Left renal cortex interstitium (tissue), 4 donors: ENCODE measurements around the gene ZBP1. TPM values are rescaled to one million over a fixed set of nuclear protein-coding genes. Genes with fewer than 3 reads are reported as not detected.

ENCODE experiments used
- DNase-seq, 4 donors: peaks; one replicate each; pipeline ENCODE4 v3.0.0-alpha.2; 2013; ENCODE audit warnings: low read depth in 4 of 4, low spot score in 2 of 4, missing footprints in 1 of 4
- polyA plus RNA-seq, 4 donors: library from polyadenylated mRNA; unstranded; fragments of 120-200 nt; gene quantifications; one replicate each; pipeline ENCODE4 v1.2.1, GENCODE V29; 2013; ENCODE audit not compliant: insufficient read length in 4 of 4

ZBP1 gene
- polyA plus RNA-seq, 4 donors, result 0.05 to 0.22 TPM; not detected in 2

DNA sequence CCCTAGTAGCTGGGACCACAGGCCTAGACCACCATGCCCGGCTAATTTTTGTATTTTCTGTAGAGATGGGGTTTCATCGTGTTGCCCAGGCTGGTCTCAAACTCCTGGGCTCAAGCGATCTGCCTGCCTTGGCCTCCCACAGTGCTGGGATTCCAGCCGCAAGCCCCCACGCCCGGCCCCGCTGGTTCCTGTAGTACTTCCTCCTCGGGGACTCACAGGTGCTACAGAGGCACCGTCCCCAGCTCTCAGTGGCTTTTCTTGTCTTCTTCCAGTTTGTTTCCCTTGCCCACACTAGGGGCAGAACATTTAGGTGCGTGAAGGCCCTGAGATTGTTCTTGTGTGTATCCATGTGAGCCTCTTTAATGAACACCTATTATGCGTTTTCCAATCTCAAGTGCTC lies 773 bp upstream of the ZBP1 start:
- no peak for DNase-seq

DNA sequence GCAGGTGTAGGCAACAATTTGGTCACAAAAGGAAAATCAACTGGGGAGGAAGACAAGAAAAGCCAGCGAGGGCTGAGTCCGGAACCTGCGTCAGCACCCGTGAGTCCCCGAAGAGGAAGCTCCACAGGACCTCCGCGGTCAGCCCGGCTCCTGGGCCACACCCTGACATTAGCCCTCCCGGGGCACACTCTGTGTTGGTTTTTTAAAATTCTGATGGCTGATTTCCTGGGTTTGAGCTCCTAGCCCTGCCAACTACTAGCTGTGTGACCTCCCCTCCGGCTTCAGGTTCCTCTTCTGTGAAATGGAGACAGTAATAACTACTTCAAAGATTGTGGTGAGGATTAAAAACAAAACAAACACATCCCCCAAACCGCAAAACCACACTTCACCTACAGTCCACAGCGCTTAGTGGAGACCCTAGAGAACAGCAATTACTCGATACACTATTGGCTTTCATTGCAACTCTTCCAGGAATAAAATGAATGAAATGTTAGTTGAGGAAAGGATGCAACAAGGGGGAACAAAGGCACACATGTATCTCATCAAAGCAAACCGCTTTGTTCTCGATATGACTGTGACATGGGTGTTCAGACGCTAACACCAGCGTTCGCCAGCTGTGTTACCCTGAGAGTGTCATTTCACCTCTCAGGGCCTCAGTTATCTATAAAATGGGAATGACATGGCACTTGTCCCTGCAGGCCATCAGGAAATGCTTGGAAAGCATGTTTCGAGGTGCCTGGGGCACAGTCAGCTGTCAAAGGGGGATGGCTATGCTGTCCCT lies 985 bp downstream of the ZBP1 start:
- DNase-seq, result no peak

DNA sequence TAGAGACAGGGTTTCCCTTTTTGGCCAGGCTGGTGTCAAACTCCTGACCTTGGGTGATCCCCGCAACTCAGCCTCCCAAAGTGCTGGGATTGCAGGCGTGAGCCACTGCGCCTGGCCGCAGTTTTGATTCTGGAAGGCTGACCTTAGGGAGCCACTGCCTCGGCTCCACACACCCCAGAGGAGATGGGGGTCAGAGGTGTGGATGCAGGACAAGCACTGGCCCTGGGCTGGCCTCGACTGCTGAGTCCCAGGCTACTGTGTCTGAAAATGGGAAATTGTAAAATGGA lies 1.5 kb downstream of the ZBP1 start:
- no peak for DNase-seq

DNA sequence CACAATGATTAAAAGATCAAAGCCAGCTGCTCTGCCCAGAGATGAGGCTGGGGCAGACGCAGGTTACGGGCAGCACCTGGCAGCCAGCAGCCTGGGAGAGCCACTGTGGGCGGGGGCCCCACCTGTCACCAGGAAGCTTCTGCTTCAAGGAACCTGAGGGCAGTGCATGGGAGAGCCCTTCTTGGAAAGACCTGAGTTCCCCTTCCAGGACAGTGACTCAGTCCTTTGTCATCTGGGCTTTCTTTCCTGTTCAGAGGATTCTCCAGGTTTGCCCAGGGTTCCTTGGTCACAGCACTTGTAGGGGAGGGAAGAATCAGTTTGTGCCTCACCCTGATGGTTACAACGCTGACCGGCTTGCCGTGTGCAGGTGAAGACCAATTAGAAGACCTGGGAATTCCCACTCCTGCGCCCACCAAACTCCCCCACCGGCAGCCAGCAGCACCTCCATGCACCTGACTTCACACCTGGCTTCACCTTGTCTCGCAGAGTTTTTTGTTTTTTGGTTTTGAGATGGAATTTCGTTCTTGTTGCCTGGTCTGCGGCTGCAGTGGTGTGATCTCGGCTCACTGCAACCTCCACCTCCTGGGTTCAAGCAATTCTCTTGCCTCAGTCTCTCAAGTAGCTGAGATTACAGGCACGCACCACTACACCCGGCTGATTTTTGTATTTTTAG lies 2.0 kb downstream of the ZBP1 start:
- DNase-seq, result no peak

DNA sequence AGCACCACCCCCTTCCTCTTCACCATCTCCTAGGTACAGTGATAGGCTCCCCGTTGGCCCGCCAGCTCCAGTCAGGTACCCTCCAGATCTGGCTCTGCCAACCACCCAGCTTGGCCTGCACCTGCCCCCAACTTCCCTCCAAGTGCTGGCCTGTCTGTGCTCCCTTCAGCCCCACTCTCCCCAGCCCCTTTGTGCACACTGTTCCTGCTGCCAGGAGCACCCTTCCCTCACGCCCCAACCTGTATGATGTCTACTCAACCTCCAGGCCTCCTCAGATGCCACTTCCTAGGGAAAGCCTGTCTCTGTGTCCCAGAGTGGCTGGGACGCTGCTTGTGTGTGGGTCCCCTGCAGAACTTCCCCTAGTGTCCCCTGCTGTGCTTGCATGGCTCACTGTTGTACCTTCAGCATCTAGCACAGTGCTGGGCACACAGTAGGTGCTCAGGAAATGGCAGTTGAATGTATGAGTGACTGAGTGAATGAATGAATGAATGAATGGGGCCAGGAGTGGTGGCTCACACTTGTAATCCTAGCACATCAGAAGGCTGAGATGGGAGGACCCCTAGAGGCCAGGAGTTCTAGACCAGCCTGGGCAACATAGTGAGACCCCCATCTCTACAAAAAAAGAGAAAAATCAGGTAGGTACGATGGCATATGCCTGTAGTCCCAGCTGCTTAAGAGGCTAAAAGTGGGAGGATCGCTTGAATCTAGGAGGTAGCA lies 3.0 kb downstream of the ZBP1 start:
- no peak for DNase-seq

DNA sequence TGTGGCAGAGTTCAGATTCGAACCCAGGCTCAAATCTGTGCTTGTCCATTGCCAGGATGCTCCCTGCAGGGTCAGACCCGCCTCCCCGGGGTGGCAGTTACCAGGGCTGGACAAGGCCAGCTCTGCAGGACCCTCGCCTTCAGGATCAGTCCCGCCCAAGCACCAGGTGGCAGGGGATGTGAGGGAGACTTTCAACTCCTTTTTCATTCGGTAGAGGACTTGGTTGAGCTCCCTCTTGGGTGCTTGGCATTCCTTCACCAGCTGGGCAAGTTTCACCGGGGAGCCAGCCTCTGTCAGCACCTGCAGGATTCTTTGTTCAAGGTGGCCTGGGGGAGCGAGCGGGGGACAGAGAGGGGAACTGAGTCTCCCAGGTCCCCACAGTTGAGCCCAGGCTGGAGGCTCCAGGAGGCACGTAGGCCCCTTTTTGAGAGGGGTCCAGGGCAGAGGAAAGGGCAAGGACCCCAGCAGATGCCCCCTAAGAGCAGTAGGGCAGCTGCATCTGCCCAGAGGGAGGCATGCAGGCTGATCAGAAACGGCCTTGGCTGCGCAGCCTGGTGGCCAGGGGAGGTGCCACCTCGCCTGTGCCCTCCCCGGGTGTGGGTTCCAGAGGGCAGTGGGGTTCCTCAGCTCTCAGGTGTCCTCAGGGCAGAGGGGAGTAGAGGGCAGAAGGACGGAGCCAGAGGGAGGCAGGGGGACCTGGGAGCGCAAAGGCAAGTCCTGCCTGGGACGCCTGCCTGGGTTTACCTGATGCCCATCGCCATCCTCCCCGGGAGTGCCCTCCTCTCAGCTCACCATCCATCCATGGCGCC lies 3.9 kb downstream of the ZBP1 start:
- DNase-seq, result no peak

DNA sequence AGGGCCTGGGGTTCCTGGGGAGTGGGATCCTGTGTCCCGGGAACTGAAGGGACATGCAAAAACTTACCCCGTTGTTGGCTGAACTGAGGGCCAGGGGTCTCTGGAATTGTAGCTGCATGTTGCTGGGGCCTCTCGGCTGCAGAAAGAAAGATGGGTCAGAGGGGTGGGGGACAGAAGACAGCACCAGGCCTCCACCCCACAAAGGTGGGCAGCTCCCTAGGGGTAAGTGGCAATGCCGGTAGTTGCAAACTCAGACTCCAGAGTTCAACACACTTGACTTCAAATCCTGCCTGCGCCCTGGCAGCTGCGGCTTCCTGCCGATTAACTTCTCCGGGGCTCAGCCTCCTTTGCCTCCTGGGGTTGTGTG lies 4.8 kb downstream of the ZBP1 start:
- DNase-seq, result no peak

DNA sequence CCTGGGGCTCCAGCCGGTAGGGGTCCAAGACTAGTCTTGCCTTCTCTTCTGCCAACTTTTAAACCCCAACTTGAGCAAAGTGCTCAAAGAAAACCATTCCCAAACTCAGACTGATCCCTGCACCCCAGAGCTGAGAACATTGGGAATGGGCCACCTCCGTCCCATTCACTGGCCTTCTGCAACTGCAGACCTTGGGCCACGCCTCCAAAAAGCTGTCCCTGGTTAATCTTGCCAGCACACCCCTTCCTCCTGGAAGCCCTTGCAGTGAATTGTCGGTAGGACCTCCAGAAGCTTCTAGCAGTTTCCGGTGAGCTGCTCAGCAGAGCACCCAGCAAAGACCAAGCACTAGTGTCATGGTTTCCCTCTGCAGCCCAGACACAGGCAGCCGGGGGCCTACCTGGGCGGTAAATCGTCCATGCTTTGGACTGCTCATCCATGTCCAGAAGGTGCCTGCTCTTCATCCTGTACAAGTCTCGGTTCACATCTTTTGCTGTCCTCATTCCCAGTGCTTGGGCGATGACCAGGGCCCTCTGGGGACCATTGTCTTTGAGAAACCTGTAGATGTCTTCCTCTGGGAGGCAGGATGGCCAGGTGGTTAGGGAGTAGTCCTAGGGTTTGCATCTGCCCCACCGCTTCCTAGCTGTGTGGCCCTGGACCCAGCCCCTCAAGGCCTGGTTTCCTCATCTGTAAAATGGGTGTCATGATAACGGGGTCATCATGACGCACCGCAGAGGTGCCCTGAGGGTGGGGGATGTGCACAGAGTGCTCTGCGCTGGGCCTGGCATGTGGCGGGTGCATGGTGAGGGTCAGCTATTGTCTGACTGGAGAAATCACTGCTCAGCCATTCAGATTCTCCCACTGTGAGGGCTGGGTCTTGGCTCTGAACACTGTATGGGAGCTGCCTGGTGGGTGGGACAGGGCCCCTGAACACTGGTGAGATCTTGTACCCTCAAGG lies 5.5 kb downstream of the ZBP1 start:
- no peak for DNase-seq

DNA sequence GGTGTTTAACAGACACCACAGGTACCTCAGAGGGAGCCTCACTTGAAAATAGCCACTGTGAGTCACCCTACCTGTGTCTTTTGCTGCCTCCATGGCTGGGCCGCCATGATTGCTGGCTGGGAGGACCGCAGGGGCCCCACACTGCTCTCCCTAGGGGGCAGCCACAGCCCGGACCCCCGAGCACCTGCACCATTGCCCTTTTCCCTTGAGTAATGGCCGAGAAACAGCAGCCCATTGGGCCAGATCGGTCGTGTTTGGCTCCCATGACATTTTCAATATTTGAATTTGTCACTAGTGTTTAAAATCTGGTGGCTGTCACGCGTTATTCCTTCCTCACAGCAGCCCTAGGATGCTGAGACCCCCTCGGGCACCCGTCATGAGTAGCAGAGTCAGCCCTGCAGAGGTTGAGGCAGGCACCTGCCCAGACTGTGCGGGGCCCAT lies 6.7 kb downstream of the ZBP1 start:
- DNase-seq, result no peak

DNA sequence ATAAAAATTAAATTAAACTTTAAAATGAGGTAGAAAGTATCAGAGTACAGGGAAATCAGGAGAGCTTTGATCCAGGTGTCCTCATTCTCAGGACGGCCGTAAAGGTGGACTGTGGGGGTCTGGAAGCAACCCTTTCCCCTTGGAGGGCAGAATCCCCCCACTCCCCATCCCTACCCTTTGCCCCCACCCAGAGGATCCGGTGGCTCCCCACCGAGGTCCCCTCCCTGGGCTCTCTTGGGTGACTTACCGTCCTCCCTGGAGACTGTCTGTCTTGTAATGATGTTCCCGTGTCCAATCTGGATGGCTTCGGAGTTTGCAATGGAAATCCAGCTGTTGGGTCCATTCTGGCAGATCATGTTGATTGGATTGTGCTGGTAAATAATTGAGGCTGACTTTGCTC lies 7.3 kb downstream of the ZBP1 start:
- no peak for DNase-seq

DNA sequence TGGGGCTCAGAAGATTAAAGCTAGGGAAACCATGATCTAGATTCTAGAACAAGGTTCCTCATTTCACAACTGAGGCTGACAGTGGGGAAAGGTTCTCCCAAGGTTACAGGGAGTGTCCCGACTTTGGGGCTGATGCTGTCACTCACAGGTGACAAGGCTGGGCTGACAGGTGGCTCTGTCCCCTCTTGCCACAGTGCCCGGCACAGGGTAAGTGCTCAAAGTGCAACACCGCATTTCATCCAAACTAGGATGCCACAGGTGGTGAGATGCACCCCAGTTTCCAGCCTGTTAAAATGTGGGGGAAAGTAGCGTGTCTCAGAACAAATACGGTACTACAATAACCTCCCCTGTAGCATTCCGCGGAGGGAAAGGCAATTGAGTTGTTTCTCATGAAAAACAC lies 7.8 kb downstream of the ZBP1 start:
- DNase-seq, result no peak

DNA sequence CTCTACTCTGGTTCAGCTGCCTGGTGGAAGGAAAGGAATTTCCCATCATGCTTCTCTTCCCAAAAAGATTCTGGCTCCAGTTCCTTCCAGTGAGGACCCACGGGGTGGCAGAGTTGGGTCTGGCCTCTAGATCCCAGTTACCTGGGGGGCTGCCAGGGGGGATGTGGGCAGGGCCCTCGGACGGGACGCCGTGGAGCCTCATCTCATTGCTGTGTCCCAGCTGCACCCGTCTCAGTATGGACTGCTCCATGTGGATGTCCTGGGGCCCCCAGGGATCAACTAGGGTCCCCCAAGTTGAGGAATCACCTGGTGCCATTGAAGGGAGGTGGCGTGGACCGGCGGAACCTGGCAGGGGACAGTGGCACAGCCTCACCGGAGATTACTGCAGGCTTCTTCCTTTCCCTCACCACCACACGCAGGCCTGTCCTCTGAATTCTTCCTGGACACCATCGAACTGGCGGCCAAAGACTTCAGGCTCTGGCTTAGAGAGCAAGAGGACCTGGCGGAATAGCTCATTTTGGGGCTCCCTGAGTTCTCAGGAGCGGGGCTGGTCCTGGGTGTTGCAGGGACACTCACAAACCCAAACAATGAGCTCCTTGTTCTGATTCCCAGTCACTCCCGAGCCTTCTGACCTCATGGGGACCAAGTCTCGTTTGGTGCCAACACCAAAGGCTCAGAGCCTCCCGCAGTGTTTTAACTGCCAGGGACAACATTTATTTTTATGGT lies 8.5 kb downstream of the ZBP1 start:
- DNase-seq, result no peak

DNA sequence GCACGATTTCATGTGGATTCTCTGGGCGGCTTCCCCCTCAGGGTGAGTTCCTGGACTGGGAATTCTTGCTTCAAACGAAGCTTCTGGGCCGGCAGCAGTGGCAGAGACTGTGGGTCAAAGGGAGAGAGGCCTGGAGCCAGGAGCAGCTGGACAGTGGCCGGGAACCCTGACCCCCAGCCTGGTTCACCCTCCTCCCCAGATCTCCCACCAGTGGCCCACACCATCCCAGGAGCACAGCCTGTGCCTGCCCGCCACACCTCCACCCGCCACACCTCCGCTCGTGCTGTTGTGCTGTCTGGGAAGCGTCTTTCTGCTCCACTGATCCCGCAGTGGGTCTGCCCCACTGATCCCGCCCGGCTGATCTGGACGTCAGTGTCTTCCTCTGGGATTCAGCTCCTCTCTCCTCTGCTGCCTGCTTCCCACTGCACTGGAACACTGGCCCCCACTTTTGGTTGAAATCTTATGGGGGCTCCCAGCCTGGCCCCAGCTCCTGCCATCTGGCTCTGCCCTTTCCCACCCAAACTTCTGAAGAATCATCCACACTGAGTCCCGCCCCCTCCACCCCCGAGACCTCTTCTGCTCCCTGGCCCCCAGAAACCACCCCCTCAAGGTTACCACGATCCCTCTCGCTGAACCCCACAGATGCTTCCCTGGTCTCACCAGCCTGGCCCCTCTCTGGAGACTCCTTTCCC lies 9.8 kb downstream of the ZBP1 start:
- no peak for DNase-seq

DNA sequence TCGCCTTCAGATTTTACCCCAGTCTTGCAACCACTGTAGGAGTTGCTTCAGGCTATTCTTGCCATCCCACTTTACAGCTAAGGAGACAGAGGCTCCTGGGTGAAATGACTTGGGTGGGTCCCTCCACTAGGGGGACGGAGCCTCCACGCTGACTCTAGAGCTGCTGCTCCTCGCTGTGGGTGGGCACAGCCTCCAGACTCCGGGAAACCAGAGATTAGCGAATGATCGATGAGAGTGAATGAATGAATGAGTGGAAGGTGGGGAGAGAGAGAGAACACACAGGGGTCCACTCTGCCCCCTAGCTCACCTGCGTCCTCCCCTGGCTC lies 10.4 kb downstream of the ZBP1 start:
- DNase-seq, result no peak

DNA sequence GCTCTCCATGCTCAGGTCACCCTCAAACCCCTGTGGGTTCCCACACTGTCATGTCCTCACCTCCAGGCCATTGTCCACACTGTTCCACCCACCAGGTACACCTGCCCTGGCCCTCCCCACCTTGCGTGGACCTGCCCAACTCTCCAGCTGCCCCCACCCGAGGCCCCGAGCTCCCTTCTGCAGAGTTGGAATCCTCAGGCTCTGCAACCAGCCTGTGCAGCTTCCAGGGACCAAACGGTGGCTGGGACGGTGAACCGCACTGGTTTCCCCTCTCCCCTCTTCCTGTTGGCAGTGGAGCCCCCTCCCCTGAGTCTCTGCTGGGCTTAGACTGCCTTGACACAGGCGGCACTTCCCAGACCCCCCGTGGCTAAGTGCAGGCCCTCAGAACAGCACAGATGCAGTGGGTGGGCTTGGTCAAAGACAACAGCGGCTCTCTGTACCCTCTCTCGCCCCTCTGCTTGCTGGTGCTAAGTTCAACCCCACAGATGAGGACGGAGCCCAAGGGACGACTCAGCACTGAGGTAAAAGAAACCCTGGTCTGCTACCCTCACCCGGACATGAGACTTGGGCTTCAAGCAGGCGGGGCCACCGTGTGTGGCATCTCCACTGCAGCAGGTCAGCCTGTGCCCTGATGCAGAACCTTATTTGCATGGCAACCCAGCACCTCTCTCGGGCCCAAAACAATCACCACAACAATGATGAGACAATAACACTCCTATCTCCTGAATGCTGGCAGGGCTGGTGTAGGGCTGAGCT lies 11.0 kb downstream of the ZBP1 start:
- DNase-seq, result no peak

DNA sequence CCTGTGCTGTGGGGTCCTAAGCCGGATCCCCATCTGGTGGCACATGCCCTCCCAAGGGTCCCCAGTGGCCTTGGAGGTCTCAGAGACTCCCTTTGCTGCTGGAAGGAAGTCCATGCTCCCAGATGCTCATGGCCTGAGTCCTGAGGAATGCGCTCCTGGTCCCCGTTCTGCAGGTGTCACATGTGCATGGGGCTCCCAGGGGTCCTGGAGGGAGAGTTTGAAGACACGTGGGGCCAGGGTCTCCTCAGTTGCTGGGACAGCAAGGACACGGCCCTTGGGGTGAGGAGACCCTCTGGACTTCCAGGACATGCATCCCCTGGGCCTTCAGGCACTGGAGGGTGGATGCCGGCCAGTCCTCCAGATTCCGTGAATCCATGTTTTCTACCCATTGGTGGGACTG lies 11.7 kb downstream of the ZBP1 start:
- DNase-seq, result no peak

DNA sequence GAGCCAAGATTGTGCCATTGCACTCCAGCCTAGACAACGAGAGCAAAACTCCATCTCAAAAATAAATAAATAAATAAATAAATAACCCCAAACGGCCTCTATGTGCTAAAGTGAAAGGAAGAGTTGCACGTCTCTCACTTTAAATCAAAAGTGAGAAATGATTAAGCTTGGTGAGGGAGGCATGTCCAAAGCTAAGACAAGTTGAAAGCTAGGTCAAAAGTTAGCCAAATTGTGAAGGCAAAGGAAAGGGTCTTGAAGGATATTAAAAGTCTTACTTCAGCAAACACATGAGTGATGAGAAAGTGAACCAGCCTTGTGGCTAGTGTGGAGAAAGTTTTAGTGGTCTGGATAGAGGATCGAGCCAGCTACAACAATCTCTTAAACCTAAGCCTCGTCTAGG lies 14.3 kb downstream of the ZBP1 start:
- DNase-seq, result no peak

DNA sequence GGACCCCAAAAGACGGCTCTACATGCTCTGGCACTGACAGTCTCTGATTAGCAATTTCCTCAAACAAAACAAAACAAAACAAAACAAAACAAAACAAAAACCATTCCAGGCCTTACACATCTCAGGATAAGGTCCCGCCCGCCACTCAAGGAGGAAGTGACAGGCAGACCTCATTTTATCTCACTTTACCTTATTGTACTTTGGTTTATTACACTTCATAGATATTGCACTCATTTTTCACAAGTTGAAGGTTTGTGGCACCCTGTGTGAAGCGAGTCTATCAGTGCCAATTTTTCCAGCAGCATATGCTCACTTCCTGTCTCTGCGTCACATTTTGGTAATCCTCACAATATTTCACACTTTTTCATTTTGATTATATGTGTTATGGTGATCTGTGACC lies 15.2 kb downstream of the ZBP1 start:
- DNase-seq, result no peak
